H1 (cell line): ENCODE data around the gene ENOSF1.

Experiments used
- EGR1 ChIP-seq: IDR thresholded peaks from 2 replicates; pipeline ENCODE4 v1.6.1; 2011; ENCODE audit warnings: low read depth, low read length, borderline replicate concordance
- EZH2 ChIP-seq: fragments of 200-600 bp; sonication (generic); IDR thresholded peaks from 2 replicates; pipeline ENCODE4 v1.7.1; 2012; ENCODE audit warnings: low read depth, mild to moderate bottlenecking, moderate library complexity, low read length, inconsistent platforms; ENCODE audit not compliant: severe bottlenecking
- KDM1A ChIP-seq: fragments of 200-600, 300-600 bp; sonication (generic); IDR thresholded peaks from 2 replicates; pipeline ENCODE4 v1.7.1; 2016; ENCODE audit warnings: mild to moderate bottlenecking, low read length, borderline replicate concordance
- POLR2A ChIP-seq, 2 experiments: IDR thresholded peaks; 1 replicate in 1 of 2; 2 replicates in 1 of 2; pipeline ENCODE4 v1.6.1; 2011; ENCODE audit warnings: low read depth in 2 of 2, low read length in 2 of 2, mild to moderate bottlenecking in 2 of 2; ENCODE audit errors: control extremely low read depth in 1 of 2
- RNF2 ChIP-seq: fragments of 200-900, 300-1000 bp; sonication (generic); IDR thresholded peaks from 2 replicates; pipeline ENCODE4 v1.7.1; 2016; ENCODE audit warnings: borderline replicate concordance, low read depth, mild to moderate bottlenecking, antibody characterized with exemption, low read length; ENCODE audit not compliant: poor library complexity, severe bottlenecking; ENCODE audit errors: missing control alignments
- TF ChIP-seq, protein P1 (sequence below), 3 experiments: IDR thresholded peaks; 1 replicate in 2 of 3; 2 replicates in 1 of 3; pipeline versions ENCODE4 v1.5.1 to v1.6.1; 2011; ENCODE audit warnings: low read length in 3 of 3, mild to moderate bottlenecking in 3 of 3, inconsistent platforms in 2 of 3, low read depth in 1 of 3, moderate library complexity in 1 of 3; ENCODE audit not compliant: insufficient read depth in 1 of 3; ENCODE audit errors: control extremely low read depth in 1 of 3
- TF ChIP-seq, protein P2 (sequence below): IDR thresholded peaks from 2 replicates; pipeline ENCODE4 v1.6.1; 2011; ENCODE audit warnings: low read depth, mild to moderate bottlenecking, low read length; ENCODE audit not compliant: insufficient read depth

DNA sequence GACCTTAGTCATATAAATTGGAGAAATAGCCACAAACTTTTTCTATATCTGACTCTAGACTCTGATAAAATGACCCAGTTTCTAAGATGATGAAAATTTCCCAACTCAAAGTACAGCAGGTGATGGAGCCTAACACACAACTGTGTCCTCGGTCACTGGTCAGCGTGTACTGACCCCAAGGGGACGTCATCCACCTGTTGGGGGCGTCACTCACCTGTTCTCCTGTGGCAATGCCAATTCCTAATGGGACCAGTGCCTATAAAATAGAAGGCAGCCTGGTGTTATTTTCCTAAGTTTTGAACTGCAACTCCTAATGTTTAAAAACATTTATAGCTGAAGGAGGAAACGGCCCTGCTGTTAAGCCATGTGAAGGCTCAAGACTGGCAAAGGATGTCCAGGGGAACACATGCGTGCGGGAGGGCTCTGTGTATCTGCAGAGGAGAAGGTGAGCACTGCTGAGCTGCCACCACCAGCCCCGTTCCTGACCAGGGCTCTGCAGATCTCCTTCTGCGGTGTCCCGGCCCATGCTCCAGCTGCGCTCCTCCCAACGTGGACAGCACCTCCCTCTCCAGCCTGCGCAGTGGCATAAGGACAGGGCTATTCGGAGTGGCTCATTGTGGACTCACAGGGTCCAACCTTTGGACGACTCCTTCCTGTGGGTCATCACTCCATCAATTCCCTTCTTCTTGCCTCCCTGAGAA is 33.8 kb downstream of the ENOSF1 start:
- no peak for TF ChIP-seq POLR2A (IDR thresholded peaks at IDR 0.05; ENCODE audit: control extremely low read depth in 1 of 2, low read depth in 2 of 2, low read length in 2 of 2)
- TF ChIP-seq, protein P1, sequence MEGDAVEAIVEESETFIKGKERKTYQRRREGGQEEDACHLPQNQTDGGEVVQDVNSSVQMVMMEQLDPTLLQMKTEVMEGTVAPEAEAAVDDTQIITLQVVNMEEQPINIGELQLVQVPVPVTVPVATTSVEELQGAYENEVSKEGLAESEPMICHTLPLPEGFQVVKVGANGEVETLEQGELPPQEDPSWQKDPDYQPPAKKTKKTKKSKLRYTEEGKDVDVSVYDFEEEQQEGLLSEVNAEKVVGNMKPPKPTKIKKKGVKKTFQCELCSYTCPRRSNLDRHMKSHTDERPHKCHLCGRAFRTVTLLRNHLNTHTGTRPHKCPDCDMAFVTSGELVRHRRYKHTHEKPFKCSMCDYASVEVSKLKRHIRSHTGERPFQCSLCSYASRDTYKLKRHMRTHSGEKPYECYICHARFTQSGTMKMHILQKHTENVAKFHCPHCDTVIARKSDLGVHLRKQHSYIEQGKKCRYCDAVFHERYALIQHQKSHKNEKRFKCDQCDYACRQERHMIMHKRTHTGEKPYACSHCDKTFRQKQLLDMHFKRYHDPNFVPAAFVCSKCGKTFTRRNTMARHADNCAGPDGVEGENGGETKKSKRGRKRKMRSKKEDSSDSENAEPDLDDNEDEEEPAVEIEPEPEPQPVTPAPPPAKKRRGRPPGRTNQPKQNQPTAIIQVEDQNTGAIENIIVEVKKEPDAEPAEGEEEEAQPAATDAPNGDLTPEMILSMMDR (IDR thresholded peaks at IDR 0.05; ENCODE audit: control extremely low read depth in 1 of 3, insufficient read depth in 1 of 3, low read depth in 1 of 3, low read length in 3 of 3) = peak; percentile 35 to 67 (median 51)
- no peak for TF ChIP-seq EGR1
- TF ChIP-seq KDM1A = no peak
- TF ChIP-seq EZH2 = no peak
- no peak for TF ChIP-seq RNF2
- TF ChIP-seq, protein P2, sequence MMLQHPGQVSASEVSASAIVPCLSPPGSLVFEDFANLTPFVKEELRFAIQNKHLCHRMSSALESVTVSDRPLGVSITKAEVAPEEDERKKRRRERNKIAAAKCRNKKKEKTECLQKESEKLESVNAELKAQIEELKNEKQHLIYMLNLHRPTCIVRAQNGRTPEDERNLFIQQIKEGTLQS = no peak
